ENCODE results near the gene LPP.
A peak's percentile ranks its signal among the peaks of the same experiment; 100 is the strongest.

LPP gene

GRCh38 chr3:188348435-188349244 is 194.7 kb downstream of the LPP start:
- no peak for TF ChIP-seq GATA1 (IDR thresholded peaks at IDR 0.05; ENCODE audit: low read depth, low read length)
- TF ChIP-seq POLR2A (IDR thresholded peaks at IDR 0.05; ENCODE audit: low read length) = no peak
- DNase-seq = peak; percentile 2 to 5

DNA sequence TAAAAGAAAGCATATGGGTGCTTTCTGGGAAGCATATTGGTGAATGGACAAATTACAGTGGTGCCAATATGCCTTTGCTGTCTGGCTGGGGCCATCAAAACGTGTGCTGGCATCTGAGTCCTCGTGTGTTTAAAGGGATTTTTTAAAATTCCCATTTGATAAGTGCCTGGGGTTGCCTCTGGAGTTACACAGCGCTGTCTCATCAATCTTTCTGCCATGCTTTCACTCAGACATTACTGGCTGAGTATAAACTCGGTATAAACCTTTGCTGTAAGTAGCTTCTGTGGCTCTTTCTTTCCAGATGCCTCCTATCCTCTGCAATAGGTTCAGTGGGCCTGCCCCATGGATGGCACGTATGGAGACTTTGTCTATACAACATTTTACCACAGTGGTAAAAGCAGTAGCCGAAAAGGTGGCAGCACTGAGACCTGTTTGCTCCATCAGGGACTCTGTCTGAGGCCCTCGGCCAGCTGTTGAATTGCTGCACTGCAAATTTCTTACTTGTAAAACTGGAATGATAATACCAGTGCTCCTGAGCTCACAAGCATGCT is 195.5 kb downstream of the LPP start:
- TF ChIP-seq POLR2A (IDR thresholded peaks at IDR 0.05; ENCODE audit: low read length) = no peak
- TF ChIP-seq GATA1 (IDR thresholded peaks at IDR 0.05; ENCODE audit: low read depth, low read length) = no peak
- DNase-seq = no peak

DNA sequence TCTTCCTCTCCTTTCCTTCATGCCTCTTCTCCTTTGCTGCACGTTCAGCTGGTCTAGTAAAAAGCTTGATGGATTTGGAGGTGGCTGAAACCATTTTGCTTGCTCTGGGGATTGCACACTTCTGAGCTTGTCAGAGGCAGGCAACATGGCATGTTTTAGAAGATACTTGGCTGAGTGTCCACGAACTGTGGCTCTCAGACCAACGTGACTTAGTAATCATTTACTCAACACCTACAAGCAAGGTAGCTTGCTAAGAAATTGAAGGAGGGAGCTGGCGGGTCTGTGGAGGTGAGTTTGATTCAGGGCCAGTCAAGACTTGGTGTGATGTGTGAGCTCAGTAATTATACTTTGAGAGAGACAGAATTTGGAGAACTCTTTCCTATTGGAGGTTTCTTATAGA is 196.0 kb downstream of the LPP start:
- TF ChIP-seq POLR2A (IDR thresholded peaks at IDR 0.05; ENCODE audit: low read length) (no peak), GATA1 (IDR thresholded peaks at IDR 0.05; ENCODE audit: low read depth, low read length) (no peak)
- DNase-seq = no peak

- TF ChIP-seq GATA1 (IDR thresholded peaks at IDR 0.05; ENCODE audit: low read depth, low read length) (no peak), POLR2A (IDR thresholded peaks at IDR 0.05; ENCODE audit: low read length) (no peak)
- DNase-seq = no peak
Observed at GRCh38 chr3:188350961-188351360, 197.0 kb downstream of the LPP start.

GRCh38 chr3:188351648-188352047 is 197.7 kb downstream of the LPP start:
- TF ChIP-seq POLR2A (IDR thresholded peaks at IDR 0.05; ENCODE audit: low read length) = no peak
- no peak for DNase-seq

DNA sequence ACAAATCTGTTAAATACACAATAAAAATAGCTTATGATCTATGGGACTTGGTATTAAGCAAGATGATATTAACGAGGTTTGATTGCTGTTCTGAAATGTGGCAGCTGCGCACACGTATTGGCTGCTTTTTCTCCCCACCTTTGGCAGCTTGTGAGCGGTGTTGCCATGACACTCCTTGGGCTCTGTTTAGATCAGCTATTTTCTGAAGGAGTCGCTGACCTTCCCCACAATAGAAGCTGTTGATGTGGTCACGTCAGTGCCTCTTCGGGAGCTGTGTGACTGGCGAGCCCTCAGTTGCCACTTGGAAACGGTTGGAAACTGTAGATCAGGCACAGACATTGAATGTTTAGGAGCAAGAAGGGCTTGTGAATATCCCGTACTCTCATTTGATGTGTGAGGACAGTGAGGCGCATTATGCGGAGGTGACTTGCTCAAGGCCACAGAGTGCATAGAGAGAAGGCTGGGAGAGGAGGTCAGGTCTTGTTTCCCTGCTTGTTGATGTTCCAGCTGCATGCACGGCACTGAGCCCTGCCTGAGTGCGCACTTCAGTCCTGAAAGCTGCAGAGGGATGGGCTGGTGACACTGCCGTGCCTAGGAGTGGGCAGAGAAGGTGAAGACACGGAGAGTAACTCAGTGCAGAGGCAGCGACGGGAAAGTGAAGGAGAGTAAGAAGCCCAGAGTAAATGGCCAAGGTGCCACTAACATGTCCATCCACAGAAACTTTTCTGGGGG is 198.4 kb downstream of the LPP start:
- no peak for DNase-seq
- TF ChIP-seq GATA1 (IDR thresholded peaks at IDR 0.05; ENCODE audit: low read depth, low read length) (no peak), POLR2A (IDR thresholded peaks at IDR 0.05; ENCODE audit: low read length) (no peak)

GRCh38 chr3:188353426-188353825 is 199.5 kb downstream of the LPP start:
- no peak for TF ChIP-seq GATA1 (IDR thresholded peaks at IDR 0.05; ENCODE audit: low read depth, low read length)
- no peak for TF ChIP-seq POLR2A (IDR thresholded peaks at IDR 0.05; ENCODE audit: low read length)
- DNase-seq = no peak

GRCh38 chr3:188358787-188359493 is 205.0 kb downstream of the LPP start:
- DNase-seq = no peak
- TF ChIP-seq POLR2A (IDR thresholded peaks at IDR 0.05; ENCODE audit: low read length) = no peak
- no peak for TF ChIP-seq GATA1 (IDR thresholded peaks at IDR 0.05; ENCODE audit: low read depth, low read length)

GRCh38 chr3:188360364-188360881 is 206.5 kb downstream of the LPP start:
- DNase-seq = no peak
- TF ChIP-seq POLR2A (IDR thresholded peaks at IDR 0.05; ENCODE audit: low read length) (no peak), GATA1 (IDR thresholded peaks at IDR 0.05; ENCODE audit: low read depth, low read length) (no peak)

- DNase-seq = no peak
- TF ChIP-seq POLR2A (IDR thresholded peaks at IDR 0.05; ENCODE audit: low read length) (no peak), GATA1 (IDR thresholded peaks at IDR 0.05; ENCODE audit: low read depth, low read length) (no peak)
Observed at GRCh38 chr3:188361888-188362287, 207.9 kb downstream of the LPP start.

- no peak for TF ChIP-seq POLR2A (IDR thresholded peaks at IDR 0.05; ENCODE audit: low read length)
- TF ChIP-seq GATA1 (IDR thresholded peaks at IDR 0.05; ENCODE audit: low read depth, low read length) = no peak
- DNase-seq = no peak
Observed at GRCh38 chr3:188362405-188362831, 208.5 kb downstream of the LPP start.

DNA sequence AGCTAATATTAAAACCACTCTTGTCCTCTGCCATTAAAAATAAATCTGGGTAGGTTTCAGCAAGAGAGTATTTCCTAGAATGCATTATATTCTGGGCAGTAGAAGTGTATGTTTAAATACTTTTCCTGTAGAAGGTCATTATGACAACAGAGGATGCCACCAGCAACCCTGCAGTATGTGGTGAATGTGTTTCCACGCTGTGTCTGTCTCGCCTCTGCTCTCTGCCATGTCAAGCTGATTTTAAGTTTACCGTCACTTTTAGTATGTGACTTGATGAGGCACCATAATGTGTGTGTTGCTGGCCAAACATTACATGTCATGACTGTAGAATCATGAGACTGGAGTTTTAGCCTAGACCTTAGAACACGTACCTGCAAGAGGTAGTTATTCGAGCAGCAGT is 211.2 kb downstream of the LPP start:
- no peak for TF ChIP-seq POLR2A (IDR thresholded peaks at IDR 0.05; ENCODE audit: low read length)
- no peak for TF ChIP-seq GATA1 (IDR thresholded peaks at IDR 0.05; ENCODE audit: low read depth, low read length)
- DNase-seq = no peak

GRCh38 chr3:188365988-188366698 is 212.2 kb downstream of the LPP start:
- TF ChIP-seq GATA1 (IDR thresholded peaks at IDR 0.05; ENCODE audit: low read depth, low read length) (no peak), POLR2A (IDR thresholded peaks at IDR 0.05; ENCODE audit: low read length) (no peak)

More at GRCh38 chr3:188365988-188366698, 212.2 kb downstream of the LPP start:
- DNase-seq = no peak
